ENCODE measurements around the gene HS3ST4.

The HS3ST4 gene

DNA sequence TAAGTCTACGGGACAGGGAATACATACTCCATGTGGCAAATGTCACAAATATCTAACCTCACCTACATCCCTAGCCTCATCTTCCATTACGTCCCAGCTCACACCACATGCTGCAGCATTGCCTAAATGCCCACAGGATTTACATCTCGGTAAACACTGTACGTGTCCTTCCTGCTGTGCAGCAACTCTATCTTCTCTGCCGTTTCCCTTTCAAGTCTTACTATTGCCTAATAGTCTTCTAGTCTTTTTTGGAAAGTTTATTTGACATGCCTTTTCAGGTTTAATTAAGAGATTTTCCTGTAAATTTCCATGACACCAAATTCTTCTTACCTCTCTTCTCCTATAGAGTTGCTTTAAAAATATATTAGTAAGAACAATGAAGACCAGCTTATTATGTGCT lies 120.5 kb downstream of the HS3ST4 start:
- DNase-seq (ENCODE audit: insufficient read length, low spot score) (no peak), FAIRE-seq (no peak)

DNA sequence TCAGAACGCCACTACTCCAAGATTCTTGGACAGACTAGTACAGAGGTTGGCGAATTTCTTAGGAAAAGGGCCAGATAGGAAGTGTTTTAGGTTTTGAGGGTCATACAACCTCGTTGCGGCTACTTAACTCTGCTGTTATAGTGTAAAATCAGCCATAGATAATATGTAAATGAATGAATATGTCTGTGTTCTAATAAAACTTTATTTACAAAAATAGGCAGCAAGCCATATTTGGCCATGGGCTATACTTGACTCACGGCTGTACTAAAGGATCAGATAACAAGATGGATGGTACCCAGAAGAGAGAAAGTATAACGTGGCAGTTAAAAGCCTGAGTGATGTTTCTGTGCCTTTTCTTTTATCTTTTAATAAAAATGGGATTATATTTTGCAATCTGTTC lies 125.5 kb downstream of the HS3ST4 start:
- DNase-seq (ENCODE audit: insufficient read length, low spot score) (no peak), FAIRE-seq (no peak)

DNA sequence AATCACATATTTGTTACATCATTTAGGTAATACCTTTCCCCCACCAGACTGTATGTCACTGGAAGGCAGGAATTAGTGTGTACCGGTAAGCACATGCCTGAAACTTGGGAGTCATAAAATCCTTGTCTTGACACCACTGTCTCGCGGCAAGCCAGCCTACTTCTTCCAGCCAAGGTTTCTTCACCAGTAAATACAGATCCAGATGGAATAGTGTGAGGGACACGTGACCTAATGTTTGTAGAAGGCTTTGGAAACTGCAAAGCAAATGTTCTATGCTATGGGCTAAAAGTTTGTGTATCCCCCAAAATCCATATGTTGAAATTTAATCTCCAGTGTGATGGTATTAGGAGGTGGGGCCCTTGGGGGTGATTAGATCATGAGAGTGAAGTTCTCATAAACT lies 126.1 kb downstream of the HS3ST4 start:
- DNase-seq (ENCODE audit: insufficient read length, low spot score) (no peak), FAIRE-seq (no peak)

DNA sequence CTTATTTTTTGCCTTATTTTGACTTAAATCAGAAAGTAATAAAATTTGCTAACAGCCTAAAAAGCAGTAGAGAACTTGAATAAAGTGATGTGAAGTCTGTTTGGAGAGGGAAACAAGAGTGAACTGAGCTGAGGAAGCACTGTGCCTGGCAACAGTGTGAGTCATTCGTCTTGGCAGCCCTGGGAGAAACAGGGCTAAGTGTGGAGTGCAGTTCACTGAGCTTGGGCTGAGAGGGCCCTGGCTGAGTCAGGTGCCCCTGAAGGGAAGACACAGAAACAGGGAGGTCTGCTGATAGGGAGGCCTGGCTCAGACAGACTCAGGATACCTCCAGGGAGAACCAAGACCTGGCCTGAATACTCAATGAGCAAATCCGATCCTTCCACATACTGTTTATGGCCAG lies 132.1 kb downstream of the HS3ST4 start:
- no peak for FAIRE-seq
- DNase-seq (ENCODE audit: insufficient read length, low spot score) = no peak

DNA sequence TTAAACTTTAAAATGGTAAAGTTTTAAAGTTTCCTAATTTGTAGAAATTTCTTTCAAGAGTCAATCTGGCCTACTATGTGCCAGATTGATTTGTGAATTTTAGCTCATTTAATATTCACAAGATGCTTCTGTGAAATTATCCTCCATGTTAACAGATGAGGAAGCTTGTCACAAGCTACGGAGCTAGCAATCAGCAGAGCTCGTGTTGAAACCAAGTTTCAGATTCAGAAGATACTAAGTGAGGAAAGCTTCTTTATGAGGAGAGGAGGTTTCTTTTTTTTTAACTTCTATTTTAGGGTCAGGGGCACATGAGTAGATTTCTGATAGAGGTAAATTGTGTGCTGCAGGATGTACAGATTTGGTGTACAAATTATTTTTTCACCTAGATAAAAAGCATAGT lies 135.9 kb downstream of the HS3ST4 start:
- no peak for FAIRE-seq
- DNase-seq (ENCODE audit: insufficient read length, low spot score) = no peak

DNA sequence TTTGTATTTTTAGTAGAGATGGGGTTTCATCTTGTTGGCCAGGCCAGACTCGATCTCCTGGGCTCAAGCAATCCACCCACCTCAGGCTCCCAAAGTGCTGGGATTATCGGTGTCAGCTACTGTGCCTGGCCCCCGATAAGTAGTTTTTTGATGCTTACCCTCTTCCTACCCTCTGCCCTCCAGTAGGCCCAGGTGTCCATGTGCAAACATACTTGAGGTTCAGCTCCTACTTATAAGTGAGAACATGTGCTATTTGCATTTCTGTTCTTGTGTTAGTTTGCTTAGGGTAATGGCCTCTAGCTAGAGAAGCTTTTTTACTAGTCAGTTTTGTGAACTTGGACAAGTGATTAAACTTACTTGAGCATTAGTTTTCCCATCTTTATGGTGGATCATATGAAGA lies 136.8 kb downstream of the HS3ST4 start:
- no peak for FAIRE-seq
- no peak for DNase-seq (ENCODE audit: insufficient read length, low spot score)

DNA sequence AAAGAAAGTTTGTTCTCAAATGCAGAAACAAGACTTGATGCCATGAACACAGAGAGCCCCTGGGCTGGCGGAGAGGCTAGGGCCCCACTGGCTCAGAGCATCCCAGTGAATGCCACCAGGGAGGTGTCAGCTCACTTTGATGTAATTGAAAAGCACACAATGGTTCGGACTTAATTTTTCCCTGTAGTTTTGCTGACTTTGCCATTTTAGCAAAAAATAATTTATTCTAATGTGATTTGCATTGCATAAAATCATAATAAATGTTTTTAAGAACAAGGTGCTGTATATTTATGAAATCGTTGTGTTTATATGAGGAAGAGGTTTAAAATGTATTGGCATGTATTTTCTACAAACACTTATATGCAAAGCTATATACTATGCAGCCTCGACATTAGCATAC lies 140.5 kb downstream of the HS3ST4 start:
- DNase-seq (ENCODE audit: insufficient read length, low spot score) = no peak
- no peak for FAIRE-seq

DNA sequence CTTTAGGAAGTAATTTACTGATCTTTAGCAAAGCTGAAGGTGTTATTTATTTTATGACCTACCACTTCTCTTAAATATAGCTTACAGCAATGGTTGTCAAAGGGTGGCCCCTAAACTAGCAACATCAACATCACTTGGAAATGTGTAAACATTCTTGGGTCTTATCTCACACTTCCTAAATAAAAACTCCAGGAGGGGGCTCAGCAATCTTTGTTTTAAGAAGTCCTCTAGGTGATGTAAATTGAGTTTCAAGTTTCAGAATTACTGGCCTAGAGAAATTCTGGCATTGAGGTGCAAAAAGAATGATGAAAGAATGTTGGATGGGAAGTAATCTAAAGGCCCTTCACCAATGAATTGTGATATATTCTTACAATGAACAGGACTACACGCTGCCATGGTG lies 142.3 kb downstream of the HS3ST4 start:
- FAIRE-seq (no peak), DNase-seq (ENCODE audit: insufficient read length, low spot score) (no peak)

DNA sequence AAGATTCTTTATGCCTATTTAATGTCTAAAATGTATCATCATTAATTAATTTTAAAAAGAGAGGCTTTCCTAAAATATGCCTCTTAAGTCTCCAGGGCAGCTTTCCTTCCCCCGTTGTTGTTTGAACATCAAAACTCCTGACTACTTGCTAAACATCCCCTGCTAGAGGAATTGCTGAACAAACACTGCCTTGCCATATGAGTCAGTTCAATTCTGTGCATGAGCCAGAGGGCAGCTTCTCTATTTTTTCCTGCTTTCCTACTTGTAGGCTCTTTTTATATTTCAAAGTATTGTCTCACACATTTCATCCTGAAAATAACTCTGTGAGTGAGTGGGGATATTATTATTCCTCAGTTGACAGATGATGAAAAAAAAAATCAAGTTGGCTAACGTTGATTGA lies 143.4 kb downstream of the HS3ST4 start:
- DNase-seq (ENCODE audit: insufficient read length, low spot score) = no peak
- no peak for FAIRE-seq

DNA sequence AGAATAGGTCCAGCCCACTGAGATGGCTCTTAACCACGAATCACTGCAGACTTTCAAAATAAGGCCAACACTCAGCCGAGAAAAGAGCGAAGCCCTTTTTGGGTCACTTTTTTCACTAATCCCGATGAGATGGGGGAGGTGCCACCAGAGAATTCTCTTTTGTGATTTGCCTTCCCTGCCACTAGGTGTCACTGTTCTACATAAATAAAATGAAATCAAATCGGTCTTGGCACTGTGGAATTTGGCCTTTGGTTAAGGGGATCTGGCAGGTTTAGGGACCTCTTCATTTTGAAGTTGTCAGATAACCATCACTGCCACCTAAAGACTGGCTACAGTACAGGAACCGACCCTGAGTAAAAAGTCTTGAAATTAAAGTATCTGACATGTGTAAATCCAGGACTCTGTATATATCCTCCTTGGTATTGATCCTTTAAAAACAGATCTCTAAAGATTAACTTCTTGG lies 147.0 kb downstream of the HS3ST4 start:
- FAIRE-seq = no peak
- DNase-seq (ENCODE audit: insufficient read length, low spot score) = peak; percentile 5

DNA sequence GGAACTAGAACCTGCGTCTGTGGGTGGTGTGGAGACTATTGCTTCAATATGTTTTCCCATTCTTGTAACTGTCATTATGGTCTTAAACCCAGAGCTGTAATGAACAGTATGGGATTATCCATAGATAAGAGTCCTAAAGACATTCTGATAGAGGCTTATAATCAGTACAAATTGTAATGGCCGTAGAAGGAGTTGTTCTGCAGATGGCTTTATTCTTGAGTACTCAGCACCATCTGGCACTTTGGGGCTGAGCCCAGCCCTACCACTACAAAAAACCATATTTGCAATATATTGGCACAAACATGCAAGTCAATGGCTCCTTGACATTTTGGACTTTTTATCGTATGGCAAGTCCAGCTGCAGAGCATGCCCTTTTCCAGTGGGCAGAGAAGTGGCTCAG lies 150.0 kb downstream of the HS3ST4 start:
- no peak for DNase-seq (ENCODE audit: insufficient read length, low spot score)
- no peak for FAIRE-seq

DNA sequence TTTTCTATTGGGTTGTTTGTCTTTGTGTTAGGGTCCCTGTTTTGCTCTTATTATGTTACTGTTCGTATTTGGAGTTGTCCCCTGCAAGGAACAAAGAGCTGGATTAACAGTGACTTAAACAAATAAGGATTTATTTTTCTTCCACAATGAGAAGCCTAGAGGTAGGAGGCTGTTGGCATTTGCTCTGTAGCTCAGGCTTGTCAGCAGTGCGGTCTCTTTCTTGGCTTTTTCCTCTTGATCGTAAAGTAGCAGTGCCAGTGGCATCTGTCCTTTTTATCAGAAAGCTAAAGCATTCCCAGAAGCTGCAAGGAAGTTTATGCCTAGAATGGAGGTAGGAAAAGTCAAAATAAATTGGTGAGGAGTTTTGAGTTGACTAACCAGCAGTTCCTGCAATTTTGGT lies 154.1 kb downstream of the HS3ST4 start:
- FAIRE-seq = no peak
- no peak for DNase-seq (ENCODE audit: insufficient read length, low spot score)

DNA sequence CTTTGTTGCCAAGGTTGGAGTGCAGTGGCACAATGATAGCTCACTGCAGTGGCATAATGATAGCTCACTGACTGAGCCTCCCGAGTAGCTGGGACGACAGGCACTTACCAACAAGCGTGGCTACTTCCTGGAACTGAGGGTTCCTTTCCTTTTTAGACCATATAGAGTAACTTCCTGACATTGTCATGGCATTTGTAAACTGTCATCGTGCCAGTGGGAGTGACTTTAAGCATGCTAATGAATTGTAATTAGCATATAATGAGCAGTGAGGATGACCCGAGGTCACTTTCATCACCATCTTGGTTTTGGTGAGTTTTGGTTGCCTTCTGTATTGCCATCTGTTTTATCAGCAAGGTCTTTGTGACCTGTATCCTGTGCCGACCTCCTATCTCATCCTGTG lies 162.4 kb downstream of the HS3ST4 start:
- FAIRE-seq (no peak), DNase-seq (ENCODE audit: insufficient read length, low spot score) (no peak)

DNA sequence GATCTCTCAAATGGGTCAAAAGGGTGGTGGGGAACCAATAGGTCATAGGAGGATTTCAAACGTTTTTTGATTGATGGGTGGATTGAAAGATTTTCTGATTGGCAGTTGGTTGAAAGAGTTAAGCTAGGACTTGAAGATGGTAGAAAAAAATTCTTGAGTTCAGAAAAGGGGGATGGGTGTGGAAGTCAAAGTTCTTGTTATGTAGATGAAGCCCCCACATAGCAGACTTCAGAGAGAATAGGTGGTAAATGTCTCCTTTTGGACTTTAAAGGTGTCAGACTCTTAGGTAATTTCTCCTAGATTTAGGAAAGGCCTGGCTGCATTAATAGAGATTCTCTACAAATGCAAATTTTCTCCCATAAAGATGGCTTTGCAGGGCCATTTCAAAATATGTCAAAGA lies 163.3 kb downstream of the HS3ST4 start:
- DNase-seq (ENCODE audit: insufficient read length, low spot score) (no peak), FAIRE-seq (no peak)

DNA sequence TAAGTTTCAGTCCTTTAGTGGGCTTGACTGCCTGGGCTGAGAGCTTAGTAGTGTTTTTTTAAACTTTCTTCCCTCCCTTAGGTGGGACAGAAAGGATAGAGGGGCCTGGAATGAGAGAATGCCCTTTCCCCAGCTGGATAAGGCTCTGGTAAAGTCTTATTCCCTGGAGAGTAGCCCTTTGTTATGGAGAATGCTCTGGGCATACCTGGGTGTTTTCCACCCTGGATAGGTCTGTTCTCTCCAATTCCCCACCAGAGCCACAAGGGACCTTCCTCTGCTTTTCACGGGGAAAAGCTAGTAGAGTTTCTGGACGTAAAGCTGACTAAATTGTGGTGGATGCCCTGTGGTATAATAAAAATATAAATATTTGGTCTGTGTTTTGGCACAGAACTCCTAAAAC lies 164.1 kb downstream of the HS3ST4 start:
- no peak for DNase-seq (ENCODE audit: insufficient read length, low spot score)
- no peak for FAIRE-seq

DNA sequence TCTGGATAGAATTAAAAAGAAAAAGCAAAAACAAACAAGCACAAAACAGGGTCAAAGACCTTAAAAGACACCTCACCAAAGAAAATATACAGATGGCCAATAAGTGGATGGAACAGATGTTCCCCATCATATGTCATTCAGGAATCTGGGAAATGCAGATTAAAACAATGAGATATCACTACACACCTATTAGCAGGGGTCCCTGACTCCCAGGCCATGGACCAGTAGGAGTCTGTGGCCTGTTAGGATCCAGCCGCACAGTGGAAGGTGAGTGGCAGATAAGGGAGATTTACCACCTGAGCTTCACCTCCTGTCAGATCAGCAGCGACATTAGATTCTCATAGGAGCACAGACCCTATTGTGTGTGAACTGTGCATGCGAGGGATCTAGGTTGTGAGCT lies 167.9 kb downstream of the HS3ST4 start:
- no peak for DNase-seq (ENCODE audit: insufficient read length, low spot score)
- no peak for FAIRE-seq

DNA sequence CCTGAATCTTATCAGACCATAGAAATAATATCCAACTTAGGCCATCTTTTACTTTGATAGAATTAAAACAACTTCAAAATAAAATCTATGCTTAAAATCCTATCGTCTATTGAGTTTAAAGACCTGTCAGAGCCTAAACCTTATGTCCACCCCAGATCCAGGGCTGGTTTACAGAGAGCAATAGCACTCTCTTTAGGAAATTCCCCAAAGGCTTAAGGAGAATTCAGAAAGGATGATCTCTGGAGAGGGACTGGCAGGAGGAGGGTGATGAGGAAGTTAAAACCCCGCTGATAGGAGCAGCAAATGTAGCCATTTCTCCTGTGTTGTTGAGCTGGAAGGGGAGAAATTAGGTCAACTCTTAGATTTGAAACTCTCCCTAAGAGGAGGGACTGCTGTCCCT lies 175.3 kb downstream of the HS3ST4 start:
- FAIRE-seq (no peak), DNase-seq (ENCODE audit: insufficient read length, low spot score) (no peak)

DNA sequence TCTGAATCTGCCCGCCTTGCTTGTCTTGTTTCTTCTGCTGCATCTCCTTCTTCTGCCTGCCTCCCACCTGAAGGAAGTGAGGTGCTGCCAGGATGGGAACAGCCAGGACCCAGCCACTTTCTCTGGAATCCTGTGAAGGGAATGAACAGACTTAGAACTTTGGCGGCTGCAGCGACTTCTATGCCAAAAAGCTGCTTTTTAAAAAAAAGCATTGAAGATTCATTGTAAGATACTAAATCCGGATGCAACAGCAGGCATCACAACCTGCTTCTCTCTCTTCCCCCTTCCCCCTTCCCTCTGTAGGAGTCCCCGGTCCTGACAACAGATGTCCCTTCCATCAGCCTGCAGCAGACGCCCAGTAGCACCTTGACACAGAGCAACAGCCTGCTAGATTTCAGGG lies 176.3 kb downstream of the HS3ST4 start:
- DNase-seq (ENCODE audit: insufficient read length, low spot score) (no peak), FAIRE-seq (no peak)

DNA sequence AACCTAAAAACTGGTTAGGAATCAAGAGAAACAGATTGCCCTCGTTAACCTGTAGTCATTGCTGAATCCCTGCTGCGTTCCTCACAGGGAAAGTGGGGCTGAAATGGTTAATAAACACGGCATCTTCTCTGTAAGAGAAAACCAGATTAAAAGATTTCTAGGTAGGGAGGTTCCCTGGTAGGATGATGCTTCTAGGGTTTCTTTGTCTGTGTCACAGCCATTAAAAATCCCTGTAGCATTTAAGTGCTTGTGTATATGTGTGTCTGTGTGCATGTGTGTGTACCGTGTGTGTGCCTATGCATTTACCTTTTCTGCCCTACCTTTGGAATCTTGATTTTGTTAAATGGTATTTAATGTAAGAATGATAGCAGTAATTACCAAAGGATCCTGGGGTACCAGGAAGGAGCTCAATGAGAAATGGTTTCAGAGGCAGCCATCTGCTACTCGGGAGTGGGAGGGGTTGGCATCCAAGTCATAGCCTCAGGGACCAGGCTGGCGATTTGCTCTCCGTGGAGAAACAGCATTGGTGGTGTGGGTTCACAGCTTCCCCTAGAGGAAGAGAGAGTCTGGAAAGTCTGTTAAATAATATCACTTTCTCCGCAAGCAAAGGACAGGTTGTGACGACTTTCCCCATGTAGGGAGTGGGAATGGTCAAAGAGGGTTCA lies 177.1 kb downstream of the HS3ST4 start:
- no peak for DNase-seq (ENCODE audit: insufficient read length, low spot score)
- no peak for FAIRE-seq

DNA sequence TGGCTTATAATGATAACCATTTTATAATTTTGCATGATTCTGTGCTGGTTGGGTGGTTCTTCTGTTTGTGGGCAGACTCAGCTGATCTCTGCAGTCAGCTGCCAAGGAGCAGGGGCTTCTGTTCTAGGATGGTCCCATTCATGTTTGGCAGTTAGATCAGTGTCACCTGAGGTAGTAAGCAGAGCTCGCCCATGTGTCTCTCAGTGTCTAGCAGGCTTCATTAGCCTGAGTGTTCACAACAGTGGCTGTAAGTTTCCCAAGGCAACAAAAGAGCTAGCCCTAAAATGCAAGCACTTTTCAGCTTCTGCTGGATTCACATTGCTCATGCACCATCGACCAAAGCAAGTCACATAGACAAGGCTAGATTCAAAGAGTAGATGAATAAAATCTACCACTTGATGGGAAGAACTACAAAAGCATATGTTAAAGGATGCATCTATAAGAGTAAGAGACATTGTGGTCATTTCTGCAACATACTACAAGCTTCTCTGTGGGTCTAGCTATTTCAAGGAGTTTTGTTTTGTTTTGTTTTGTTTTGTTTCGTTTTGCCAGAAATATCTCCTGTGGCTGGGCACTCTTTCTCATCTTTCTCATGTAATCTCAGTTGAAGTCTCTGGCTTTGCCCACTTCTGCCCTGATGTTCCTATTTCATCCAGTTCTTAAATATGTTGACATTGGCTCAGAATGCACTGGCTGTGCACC lies 180.8 kb downstream of the HS3ST4 start:
- FAIRE-seq (no peak), DNase-seq (ENCODE audit: insufficient read length, low spot score) (no peak)

DNA sequence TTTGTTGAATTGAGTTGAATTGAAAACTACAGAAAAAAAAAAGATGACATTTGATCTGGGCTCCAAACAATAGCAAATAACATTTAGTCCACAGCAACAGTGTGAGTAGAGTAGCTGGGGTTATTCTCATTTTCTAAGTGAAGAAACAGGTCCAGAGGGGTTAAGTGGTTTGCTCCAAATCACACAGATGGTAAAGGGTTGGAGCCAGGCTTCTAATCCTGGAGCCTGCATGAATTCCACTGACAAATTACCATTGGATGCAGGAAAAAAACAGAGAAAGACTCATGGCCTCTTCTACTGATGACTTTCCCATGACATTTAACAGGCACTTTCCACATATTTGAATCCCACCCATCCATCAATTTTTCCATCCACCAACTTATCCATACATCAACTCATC lies 182.4 kb downstream of the HS3ST4 start:
- DNase-seq (ENCODE audit: insufficient read length, low spot score) = no peak
- FAIRE-seq = no peak

DNA sequence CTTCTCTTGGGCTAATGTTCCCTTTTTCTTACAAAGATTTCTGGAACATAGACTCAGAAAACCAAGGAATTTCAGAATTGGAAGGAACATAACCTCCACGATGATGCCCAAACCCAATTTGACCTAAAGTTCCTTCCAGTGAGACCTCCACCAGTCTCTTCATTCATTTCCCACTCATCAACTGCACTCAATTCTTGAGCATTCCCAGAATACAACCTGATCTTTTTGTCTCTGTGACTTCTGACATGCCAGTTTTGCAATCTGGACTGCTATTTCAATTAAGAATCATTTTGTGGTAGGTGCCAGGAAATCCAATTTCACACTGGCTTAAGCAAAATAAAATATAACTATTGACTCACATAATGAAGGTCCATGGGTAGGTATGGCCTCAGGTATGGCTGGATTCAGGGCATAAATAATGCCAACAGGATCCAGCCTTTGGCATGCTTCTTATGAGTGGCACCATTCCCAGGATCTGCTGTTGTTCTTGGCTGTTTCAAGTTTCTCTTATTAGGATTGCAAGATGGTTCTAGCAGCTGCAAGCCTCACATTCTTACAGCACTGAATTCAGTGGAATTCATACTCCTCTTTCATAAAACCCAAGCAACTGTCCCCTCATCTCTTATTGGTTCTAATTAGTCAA lies 184.3 kb downstream of the HS3ST4 start:
- no peak for DNase-seq (ENCODE audit: insufficient read length, low spot score)
- FAIRE-seq = no peak
